Endodermal cell (in vitro differentiated cells): ENCODE data around the gene SYNE3. TPM values are rescaled to one million over a fixed set of nuclear protein-coding genes. Genes with fewer than 3 reads are reported as not detected.

ENCODE experiments used
- DNase-seq: peaks from one replicate; pipeline ENCODE4 v3.0.0-alpha.2; 2017
- H3K27ac ChIP-seq: 2 replicates; pipeline ENCODE4 v1.5.1; 2013; ENCODE audit warnings: mild to moderate bottlenecking, low read depth, low read length, moderate library complexity
- H3K27me3 ChIP-seq: 2 replicates; pipeline ENCODE4 v1.6.1; 2013; ENCODE audit warnings: mild to moderate bottlenecking, low read length, moderate library complexity; ENCODE audit not compliant: insufficient read depth, control insufficient read depth, poor library complexity, severe bottlenecking
- H3K36me3 ChIP-seq: 2 replicates; pipeline ENCODE4 v1.7.0; 2013; ENCODE audit warnings: mild to moderate bottlenecking, low read length, moderate library complexity; ENCODE audit not compliant: control insufficient read depth, insufficient read depth
- H3K4me1 ChIP-seq: one replicate; pipeline ENCODE4 v1.7.0; 2013; ENCODE audit warnings: low read length; ENCODE audit not compliant: control insufficient read depth, insufficient read depth
- H3K4me3 ChIP-seq: 2 replicates; pipeline ENCODE4 v1.5.1; 2013; ENCODE audit warnings: mild to moderate bottlenecking, low read length, moderate library complexity
- H3K9ac ChIP-seq: 2 replicates; pipeline ENCODE4 v1.6.1; 2013; ENCODE audit warnings: mild to moderate bottlenecking, low read length, moderate library complexity; ENCODE audit not compliant: poor library complexity, severe bottlenecking; ENCODE audit errors: extremely low read depth
- H3K9me3 ChIP-seq: 2 replicates; pipeline ENCODE4 v1.6.1; 2013; ENCODE audit warnings: mild to moderate bottlenecking, low read length, moderate library complexity; ENCODE audit not compliant: control insufficient read depth
- H3K27ac Mint-ChIP-seq: 2 replicates; pipeline ENCODE4 v1.8.0; 2020; ENCODE audit warnings: mixed read lengths
- H3K27me3 Mint-ChIP-seq: 2 replicates; pipeline ENCODE4 v1.8.0; 2021; ENCODE audit warnings: mild to moderate bottlenecking, mixed read lengths; ENCODE audit not compliant: insufficient read depth
- H3K36me3 Mint-ChIP-seq: 2 replicates; pipeline ENCODE4 v1.8.0; 2020; ENCODE audit warnings: low read depth, mixed read lengths
- H3K4me1 Mint-ChIP-seq: 2 replicates; pipeline ENCODE4 v1.8.0; 2020; ENCODE audit warnings: mixed read lengths
- H3K4me3 Mint-ChIP-seq: 2 replicates; pipeline ENCODE4 v1.8.0; 2020; ENCODE audit warnings: mild to moderate bottlenecking, moderate library complexity, mixed read lengths
- H3K9me3 Mint-ChIP-seq: 2 replicates; pipeline ENCODE4 v1.8.0; 2020; ENCODE audit warnings: mild to moderate bottlenecking, mixed read lengths
- WGBS, 2 experiments: methylation state at CpG; one replicate each; pipeline versions ENCODE4 v1.1.5 to v1.1.7; 2013; ENCODE audit warnings: missing lambda C conversion rate in 2 of 2, mixed read lengths in 1 of 2; ENCODE audit not compliant: insufficient coverage in 1 of 2, insufficient read length in 1 of 2; 5-methylcytosine and 5-hydroxymethylcytosine counted together
- total RNA-seq, 2 donors: library from RNA; stranded (reverse); fragmentation: NEBNext Ultra II Directional in 1 of 2; extraction: Animal tissue kit (Norgen Biotek cat#: 25700) in 1 of 2; gene quantifications; 2 replicates in 1 of 2; 3 replicates in 1 of 2; pipeline ENCODE4 v1.2.1, GENCODE V29; 2021
- TF ChIP-seq, protein P1 (sequence below): fragments of 200-600 bp; sonication (generic); conservative IDR thresholded peaks from 2 replicates; pipeline ENCODE4 v1.5.0; 2021; ENCODE audit warnings: antibody characterized with exemption, mild to moderate bottlenecking

The SYNE3 gene
- total RNA-seq, 2 donors from 2014 or later: 1.0 to 5.2 TPM

DNA sequence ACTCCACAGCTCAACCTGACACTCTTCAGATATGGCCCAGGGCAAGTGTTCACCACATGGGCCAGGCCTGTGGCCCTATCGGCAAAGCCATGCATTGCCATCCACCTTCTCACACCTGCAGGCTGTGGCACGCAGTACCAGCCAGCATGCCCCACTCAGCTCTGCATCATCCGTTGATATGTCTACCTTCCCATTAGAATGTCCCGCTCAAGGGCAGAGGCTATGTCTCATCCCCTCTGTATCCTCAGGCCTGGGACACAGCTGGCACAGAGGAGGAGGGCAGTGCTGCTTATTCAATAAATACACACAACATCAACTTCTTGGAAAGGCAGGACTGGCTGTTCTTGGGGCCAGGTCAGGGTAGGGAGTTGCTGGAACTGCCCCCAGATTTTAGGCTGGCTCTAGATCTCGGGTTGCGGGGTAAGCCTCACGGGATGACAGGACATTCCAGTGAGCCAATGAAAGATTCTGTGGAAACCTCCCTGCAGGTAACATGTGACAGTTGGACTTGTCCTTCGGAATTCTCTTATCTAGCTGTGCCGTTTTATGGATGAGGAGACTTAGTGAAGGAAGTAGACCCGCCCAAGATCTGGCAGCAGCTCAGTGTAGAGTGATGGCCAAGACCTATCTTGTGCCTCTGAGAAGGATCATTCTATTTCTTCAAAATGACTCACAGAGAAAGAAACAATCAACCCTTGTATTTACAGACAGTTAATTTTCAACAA, 25.6 kb downstream of the SYNE3 start:
- WGBS, 2 experiments: 92 to 94% methylated on average over 8 to 10 of the region's 10 CpGs
- Histone ChIP-seq H3K4me1 (peaks cover 15% of the 10 kb centered on the region), H3K4me3 (no peak overlapping the region), H3K36me3 (no peaks in the 10 kb centered on the region), H3K9me3 (peaks cover 8% of the 10 kb centered on the region), H3K27me3 (no peaks in the 10 kb centered on the region), H3K27ac (no peak overlapping the region), H3K9ac (no peak overlapping the region)
- DNase-seq: no peak
- Mint-ChIP-seq H3K36me3 (no peaks in the 10 kb centered on the region), H3K27ac (no peak overlapping the region), H3K9me3 (peaks cover 5% of the 10 kb centered on the region), H3K4me3 (no peak overlapping the region), H3K27me3 (no peaks in the 10 kb centered on the region), H3K4me1 (peaks cover 14% of the 10 kb centered on the region)
- TF ChIP-seq, protein P1, sequence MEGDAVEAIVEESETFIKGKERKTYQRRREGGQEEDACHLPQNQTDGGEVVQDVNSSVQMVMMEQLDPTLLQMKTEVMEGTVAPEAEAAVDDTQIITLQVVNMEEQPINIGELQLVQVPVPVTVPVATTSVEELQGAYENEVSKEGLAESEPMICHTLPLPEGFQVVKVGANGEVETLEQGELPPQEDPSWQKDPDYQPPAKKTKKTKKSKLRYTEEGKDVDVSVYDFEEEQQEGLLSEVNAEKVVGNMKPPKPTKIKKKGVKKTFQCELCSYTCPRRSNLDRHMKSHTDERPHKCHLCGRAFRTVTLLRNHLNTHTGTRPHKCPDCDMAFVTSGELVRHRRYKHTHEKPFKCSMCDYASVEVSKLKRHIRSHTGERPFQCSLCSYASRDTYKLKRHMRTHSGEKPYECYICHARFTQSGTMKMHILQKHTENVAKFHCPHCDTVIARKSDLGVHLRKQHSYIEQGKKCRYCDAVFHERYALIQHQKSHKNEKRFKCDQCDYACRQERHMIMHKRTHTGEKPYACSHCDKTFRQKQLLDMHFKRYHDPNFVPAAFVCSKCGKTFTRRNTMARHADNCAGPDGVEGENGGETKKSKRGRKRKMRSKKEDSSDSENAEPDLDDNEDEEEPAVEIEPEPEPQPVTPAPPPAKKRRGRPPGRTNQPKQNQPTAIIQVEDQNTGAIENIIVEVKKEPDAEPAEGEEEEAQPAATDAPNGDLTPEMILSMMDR: no peak

DNA sequence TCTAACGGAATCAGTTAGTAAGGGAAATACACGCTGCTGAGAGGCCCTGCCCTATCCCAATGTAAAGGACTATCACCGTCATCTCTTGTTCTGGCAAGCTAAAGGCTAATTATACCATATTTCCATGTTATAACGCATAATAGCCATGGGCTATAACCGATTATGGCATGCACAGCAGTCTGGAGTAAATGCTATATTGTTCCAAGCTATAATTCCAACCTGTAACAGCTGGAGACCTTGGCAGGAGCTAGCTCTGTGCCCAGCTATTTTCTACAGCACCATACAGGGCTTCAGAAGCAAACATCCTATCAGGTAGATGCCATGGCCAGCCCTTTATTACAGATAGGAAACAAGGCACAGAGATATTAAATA, 26.3 kb downstream of the SYNE3 start:
- WGBS, 2 experiments: 94 to 98% methylated on average over 5 of the region's 5 CpGs
- H3K4me1 ChIP-seq: peaks cover 15% of the 10 kb centered on the region
- Mint-ChIP-seq H3K36me3 (no peaks in the 10 kb centered on the region), H3K27me3 (no peaks in the 10 kb centered on the region), H3K27ac (no peak overlapping the region), H3K4me1 (peaks cover 15% of the 10 kb centered on the region), H3K9me3 (peaks cover 5% of the 10 kb centered on the region), H3K4me3 (no peak overlapping the region)
- DNase-seq: no peak
- no peak overlapping the region for H3K9ac ChIP-seq
- H3K27ac ChIP-seq: no peak overlapping the region
- TF ChIP-seq, protein P1: no peak
- H3K9me3 ChIP-seq: peaks cover 8% of the 10 kb centered on the region
- H3K36me3 ChIP-seq: no peaks in the 10 kb centered on the region
- H3K27me3 ChIP-seq: no peaks in the 10 kb centered on the region
- H3K4me3 ChIP-seq: no peak overlapping the region

DNA sequence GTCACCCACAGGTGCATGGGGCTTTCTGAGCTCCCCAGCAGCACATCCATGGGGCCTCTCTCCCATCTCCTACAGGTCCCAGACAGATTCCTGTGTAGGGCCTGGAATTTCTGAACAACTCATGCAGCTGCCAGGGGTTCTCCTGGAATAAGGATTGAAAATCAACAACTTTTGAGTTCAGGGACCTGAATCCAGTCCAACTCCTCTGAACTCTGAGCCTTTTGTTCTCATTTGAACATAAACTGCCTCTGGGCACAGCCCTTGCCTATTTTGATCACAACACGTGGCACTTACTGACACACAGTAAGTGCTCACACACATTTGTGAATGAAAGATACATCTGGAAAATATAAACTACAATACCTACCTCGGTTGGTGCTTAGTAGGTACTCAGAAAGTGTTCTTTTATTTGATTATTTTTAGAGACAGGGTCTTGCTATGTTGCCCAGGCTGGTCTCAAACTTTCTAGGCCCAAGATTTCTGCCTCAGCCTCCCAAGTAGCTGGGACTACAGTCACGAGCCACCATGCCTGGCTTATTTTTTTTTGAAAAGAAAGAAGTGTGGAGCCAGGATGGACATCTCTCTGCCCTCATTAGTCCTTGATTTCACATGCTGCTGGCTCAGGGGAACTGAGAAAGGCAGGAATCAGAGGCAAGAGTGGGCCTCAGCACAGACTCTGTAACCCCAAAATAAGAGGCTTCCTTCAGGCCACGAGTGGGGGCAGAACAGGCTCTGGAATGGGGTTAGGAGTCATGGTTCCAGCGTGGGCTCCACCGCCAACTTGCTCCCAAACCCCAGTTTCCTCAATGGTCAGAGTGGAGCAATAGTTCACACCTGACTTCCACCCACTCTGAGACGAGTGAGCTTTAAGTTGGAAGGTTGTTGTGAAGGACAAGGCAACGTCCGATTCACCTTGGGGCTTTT, 27.0 kb downstream of the SYNE3 start:
- Histone ChIP-seq H3K4me1 (peaks cover 21% of the 10 kb centered on the region), H3K9me3 (peaks cover 8% of the 10 kb centered on the region), H3K9ac (no peak overlapping the region), H3K36me3 (no peaks in the 10 kb centered on the region), H3K27ac (no peak overlapping the region), H3K27me3 (no peaks in the 10 kb centered on the region), H3K4me3 (no peak overlapping the region)
- H3K27me3 Mint-ChIP-seq: no peaks in the 10 kb centered on the region
- peaks cover 21% of the 10 kb centered on the region for H3K4me1 Mint-ChIP-seq
- TF ChIP-seq, protein P1: no peak
- peaks cover 5% of the 10 kb centered on the region for H3K9me3 Mint-ChIP-seq
- no peak overlapping the region for H3K4me3 Mint-ChIP-seq
- 94 to 98% methylated on average over 5 to 9 of the region's 9 CpGs for WGBS, 2 experiments
- no peak overlapping the region for H3K27ac Mint-ChIP-seq
- DNase-seq: no peak
- no peaks in the 10 kb centered on the region for H3K36me3 Mint-ChIP-seq
